GM19395 (cell line): ENCODE measurements around the gene ABCB1.
"Not testable (repeated sequence)": the region's sequence is repeated elsewhere in the genome, so short reads cannot be mapped to it uniquely, and the experiment has no call there.

Experiments
- ATAC-seq: cut with Tn5 transposase; IDR thresholded peaks from one replicate; pipeline ENCODE4 v1.9.1; 2021; ENCODE audit warnings: mild to moderate bottlenecking, moderate library complexity; ENCODE audit not compliant: unreplicated experiment

Gene ABCB1

GRCh38 chr7:87580636-87581035 is 20.0 kb downstream of the ABCB1 start:
- ATAC-seq, result no peak

DNA sequence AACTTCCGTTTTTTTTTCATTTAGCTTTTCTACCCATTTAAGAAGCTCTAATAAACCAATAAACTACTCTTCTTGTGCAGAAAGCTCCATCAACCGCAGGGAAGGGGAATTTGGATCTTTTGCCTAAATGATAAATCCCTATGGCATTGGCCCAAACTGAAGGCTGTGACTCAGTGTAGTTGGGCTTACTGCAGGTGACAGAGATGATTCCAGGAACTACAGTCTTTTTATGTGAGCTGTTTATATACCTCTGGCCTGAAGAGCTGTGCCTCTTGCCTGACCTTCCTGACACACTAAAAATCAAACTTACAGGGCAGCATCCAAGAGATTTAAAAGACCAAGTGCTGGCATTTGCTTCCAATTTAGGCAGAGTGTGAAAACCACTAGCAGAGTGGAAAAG is 25.2 kb downstream of the ABCB1 start:
- ATAC-seq, result no peak

GRCh38 chr7:87574630-87575029 is 26.1 kb downstream of the ABCB1 start:
- ATAC-seq, result no peak

DNA sequence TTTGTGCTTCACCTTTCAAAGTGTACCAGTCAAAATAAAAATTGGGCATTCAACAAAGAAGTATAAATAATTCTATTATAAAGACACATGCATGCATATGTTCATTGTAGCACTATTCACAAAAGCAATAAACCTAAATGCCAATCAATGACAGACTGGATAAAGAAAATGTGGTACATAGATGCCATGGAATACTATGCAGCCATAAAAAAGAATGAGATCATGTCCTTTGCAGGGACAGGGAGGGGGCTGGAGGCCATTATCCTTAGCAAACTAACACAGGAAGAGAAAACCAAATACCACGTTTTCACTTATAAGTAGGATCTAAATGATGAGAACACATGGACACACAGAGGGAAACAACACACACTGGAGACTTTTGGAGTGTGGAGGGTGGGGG is 28.2 kb downstream of the ABCB1 start:
- not testable (repeated sequence) for ATAC-seq

DNA sequence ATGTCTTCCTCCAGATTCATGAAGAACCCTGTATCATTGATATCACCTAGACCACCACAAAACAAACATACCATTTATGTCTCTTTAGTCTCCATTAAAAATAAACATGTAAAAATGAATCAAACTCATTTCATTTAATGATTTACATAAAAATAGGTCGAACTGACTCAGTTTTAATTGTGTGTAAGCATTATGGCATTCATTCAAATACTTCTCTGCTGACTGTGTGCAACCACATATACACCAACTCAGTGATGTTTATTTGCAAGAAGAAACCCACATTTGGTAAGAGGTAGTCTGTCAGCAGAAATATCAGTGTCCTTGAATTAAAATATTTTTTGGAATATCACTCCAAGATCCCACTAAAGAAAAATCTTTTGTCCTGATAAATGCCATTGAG is 30.5 kb downstream of the ABCB1 start:
- ATAC-seq, result no peak

GRCh38 chr7:87567052-87567451 is 33.6 kb downstream of the ABCB1 start:
- ATAC-seq, result no peak

- no peak for ATAC-seq
These were observed 34.3 kb downstream of the ABCB1 start for GRCh38 chr7:87566311-87566900.

DNA sequence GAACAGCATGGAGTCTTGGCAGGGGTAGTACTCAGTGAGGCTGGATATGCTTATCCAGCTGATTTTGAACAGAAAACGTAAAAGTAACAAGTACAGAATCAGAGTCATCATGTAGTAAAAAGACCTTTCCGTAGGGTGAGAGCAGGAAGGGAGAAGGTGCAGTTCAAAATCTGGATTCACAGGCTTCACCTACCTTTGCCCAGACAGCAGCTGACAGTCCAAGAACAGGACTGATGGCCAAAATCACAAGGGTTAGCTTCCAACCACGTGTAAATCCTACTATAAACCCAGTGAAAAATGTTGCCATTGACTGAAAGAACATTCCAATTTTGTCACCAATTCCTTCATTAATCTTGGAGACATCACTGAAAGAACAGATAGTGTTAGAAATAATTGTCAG is 34.8 kb downstream of the ABCB1 start:
- no peak for ATAC-seq

DNA sequence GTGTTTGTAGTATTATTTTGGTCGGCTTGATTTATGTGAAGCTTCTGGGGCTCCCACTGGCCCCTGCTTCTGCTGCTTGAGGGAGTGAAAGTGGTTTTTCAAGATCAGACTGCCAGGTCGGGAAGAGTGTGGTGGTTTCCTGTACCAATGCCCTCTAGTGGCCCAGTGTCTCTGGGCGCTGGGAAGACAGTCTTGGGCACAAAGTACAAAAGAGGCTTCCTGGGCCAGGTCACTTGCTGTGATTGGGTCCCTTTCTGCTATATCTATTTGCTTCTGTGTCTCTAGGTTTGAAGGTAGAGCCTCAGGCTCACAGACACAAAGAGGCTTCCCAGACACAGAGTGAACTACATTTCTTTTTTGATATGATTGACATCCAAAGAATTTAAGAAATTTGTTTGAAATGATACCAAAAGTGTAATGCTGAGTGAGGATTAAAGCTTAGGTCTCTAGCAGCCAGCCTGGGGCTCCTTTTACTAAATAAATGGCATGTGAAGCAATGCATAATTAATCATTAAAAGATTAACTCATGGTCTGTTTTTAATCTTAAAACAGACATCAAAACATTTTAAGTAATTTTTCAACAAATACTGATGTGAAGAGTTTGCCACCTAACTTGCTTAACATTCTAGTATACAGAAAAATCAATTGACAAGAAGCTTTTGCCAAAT is 36.3 kb downstream of the ABCB1 start:
- ATAC-seq, result peak; percentile 88

DNA sequence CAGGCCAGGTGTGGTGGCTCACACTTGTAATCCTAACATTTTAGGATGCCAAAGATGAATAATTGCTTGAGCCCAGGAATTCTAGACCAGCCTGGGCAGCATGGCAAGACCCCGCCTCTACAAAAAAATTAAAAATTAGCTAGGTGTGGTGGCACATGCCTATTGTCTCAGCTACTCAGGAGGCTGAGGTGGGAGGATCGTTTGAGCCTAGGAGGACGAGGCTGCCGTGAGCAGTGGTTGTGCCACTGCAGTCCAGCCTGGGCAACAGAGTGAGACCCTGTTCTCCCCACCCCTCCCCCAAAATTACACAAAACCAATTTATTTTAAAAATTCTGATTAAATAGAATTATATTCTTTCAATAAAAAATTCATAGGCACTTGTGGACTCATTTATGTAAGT is 39.0 kb downstream of the ABCB1 start:
- ATAC-seq, result no peak

DNA sequence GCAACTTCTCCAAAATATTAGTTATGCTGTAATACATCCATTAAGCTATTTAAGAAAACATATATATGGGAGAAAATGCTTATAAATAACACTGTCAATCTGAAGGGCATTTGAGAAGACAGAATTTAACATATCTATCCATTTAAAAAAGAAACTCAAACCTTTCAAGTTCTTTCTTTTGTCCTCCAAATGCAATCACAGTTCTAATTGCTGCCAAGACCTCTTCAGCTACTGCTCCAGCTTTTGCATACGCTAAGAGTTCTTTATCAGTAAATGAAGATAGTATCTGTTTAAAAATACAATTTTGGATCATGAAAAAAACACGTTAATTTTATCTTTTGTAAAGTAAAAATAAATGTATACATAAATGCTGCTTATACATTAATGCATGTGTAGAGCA is 39.6 kb downstream of the ABCB1 start:
- no peak for ATAC-seq

DNA sequence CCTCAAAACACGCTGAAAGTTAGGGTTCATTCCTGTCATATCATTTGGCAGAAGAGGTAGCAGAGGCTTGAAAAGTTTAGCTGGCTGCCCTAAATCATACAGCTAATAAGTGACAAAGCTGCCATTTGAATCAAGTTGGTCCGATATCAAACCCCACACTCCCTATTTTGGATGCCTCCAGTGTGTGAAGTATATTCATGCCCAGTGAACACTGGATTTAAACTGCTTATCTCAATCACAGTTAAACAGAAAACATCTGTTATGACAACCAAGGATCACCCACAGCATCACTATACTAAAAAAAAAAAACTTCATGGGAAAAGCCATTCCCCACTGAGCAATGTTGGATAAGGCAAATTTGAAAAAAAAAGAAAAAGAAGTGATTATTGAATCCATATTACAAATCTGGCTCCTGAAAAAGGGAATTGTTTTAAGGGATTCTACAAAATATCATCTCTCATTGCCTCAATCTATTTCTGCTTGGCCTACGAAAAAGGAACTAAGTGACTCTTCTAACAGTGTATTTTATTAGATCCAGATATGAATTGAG is 48.3 kb downstream of the ABCB1 start:
- ATAC-seq, result no peak

DNA sequence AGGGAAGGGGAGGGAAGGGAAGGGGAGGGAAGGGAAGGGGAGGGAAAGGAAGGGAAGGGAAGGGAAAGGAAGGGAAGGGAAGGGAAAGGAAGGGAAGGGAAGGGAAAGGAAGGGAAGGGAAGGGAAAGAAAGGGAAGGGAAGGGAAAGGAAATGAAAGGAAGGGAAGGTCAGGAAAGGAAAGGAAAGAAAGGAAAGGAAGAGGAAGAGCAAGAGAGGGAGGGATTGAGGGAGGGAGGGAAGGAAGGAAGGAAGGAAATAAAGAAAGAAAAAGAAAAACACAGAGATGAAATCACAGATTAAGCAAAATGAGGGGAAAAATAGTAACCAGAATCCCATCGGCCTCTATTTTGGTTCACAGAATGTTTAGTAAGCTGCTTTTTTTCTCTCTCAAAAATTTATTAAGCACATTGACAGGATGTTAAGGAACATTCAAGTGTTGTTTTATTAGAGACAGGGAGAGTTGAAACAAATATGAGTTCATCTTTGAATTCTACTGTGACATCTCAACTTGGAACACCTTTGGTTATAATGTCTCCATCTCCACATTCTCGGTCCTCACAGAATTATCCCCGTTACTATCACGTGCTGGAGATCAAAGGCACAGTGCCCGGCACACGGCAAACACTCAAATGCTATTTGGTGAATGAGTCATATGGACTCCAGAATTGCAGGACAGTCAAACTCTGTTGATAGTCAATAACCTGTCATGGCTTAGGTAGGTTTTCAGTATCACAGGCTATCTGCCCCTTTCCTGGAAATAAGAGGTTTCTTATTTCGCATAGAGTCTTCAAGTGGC is 52.4 kb downstream of the ABCB1 start:
- no peak for ATAC-seq

DNA sequence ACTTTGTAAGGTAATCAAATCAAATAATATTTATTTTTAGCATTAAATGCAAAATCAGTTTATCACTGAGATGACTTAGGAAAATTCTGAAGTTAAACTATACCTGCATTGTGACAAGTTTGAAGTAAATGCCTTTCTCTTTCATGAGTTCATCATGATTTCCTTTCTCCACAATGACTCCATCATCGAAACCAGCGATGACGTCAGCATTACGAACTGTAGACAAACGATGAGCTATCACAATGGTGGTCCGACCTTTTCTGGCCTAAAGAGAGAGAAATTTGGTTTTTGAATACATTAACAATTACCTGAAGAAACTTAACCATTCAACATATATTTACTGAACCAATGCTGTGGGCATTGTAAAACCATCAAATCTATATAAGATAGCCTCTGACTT is 54.9 kb downstream of the ABCB1 start:
- ATAC-seq, result no peak

GRCh38 chr7:87543623-87544022 is 57.1 kb downstream of the ABCB1 start:
- ATAC-seq, result peak; percentile 68

GRCh38 chr7:87541648-87542047 is 59.0 kb downstream of the ABCB1 start:
- no peak for ATAC-seq

GRCh38 chr7:87538052-87538451 is 62.6 kb downstream of the ABCB1 start:
- no peak for ATAC-seq

- no peak for ATAC-seq
These were observed 66.6 kb downstream of the ABCB1 start for GRCh38 chr7:87534072-87534471.

GRCh38 chr7:87530126-87530525 is 70.6 kb downstream of the ABCB1 start:
- no peak for ATAC-seq

GRCh38 chr7:87528730-87529129 is 72.0 kb downstream of the ABCB1 start:
- ATAC-seq, result no peak

- no peak for ATAC-seq
These were observed 81.9 kb downstream of the ABCB1 start for GRCh38 chr7:87518735-87519134.

GRCh38 chr7:87517891-87518290 is 82.8 kb downstream of the ABCB1 start:
- no peak for ATAC-seq
